Medulla oblongata (tissue), 1 donor: ENCODE data around the gene NSUN6.

ENCODE experiments used
- DNase-seq: peaks from one replicate; pipeline ENCODE4 v3.0.0-alpha.2; 2015; ENCODE audit errors: extremely low spot score

Gene NSUN6

GRCh38 chr10:18501629-18502028 lies 149.8 kb downstream of the NSUN6 start:
- no peak for DNase-seq

- DNase-seq: no peak
Observed at GRCh38 chr10:18501198-18501597, 150.2 kb downstream of the NSUN6 start.

- DNase-seq: no peak
Observed at GRCh38 chr10:18500576-18500975, 150.8 kb downstream of the NSUN6 start.

GRCh38 chr10:18498998-18499397 lies 152.4 kb downstream of the NSUN6 start:
- DNase-seq: no peak

- peak; percentile 31 for DNase-seq
Observed at GRCh38 chr10:18497806-18498369, 153.5 kb downstream of the NSUN6 start.
